K562 (cell line): Measurements from ENCODE around the gene TESK2.

Experiments
- CTCF ChIP-seq, 3 experiments: IDR thresholded peaks in 2 of 3; conservative IDR thresholded peaks in 1 of 3; 2 replicates each; pipeline ENCODE4 v1.5.1; 2011 to 2012; ENCODE audit warnings: low read length in 3 of 3, mild to moderate bottlenecking in 3 of 3, control low read depth in 2 of 3, improper control_type of control experiment in 1 of 3, inconsistent platforms in 1 of 3, low read depth in 1 of 3, mixed read lengths in 1 of 3, moderate library complexity in 1 of 3; ENCODE audit not compliant: insufficient read depth in 2 of 3
- NCOR1 ChIP-seq: fragments of 450-650 bp; IDR thresholded peaks from 2 replicates; pipeline ENCODE4 v1.6.1; 2016; ENCODE audit warnings: mild to moderate bottlenecking, moderate library complexity
- POLR2A ChIP-seq: fragments of 450-650 bp; conservative IDR thresholded peaks from 2 replicates; pipeline ENCODE4 v1.6.1; 2016
- RAD51 ChIP-seq: fragments of 450-650 bp; IDR thresholded peaks from 2 replicates; pipeline ENCODE4 v1.7.1; 2016; ENCODE audit warnings: low read depth, mild to moderate bottlenecking, borderline replicate concordance
- ZNF140 ChIP-seq: fragments of 250-450 bp; sonication (Bioruptor Pico); IDR thresholded peaks from 2 replicates; pipeline ENCODE4 v1.8.0; 2021; ENCODE audit warnings: moderate library complexity, mild to moderate bottlenecking, inconsistent platforms
- ZNF184 ChIP-seq: sonication (generic); formaldehyde crosslinking; IDR thresholded peaks from 2 replicates; pipeline ENCODE4 v1.5.0; 2020; ENCODE audit warnings: missing genetic modification reagents

- TF ChIP-seq ZNF184 (CRISPR knock-in tag) (no peak), NCOR1 (no peak), POLR2A (no peak), CTCF (IDR thresholded peaks at IDR 0.05 in 2 of 3, conservative IDR thresholded peaks at IDR 0.05 in 1 of 3; ENCODE audit: insufficient read depth in 2 of 3, low read depth in 1 of 3, low read length in 3 of 3) (no peak), RAD51 (no peak), ZNF140 (CRISPR knock-in tag) (no peak)
Observed at GRCh38 chr1:45400049-45400448, 90.9 kb downstream of the TESK2 start.
